Measurements from ENCODE around the gene BTBD7. TPM values are rescaled to one million over a fixed set of nuclear protein-coding genes. Genes with fewer than 3 reads are reported as not detected.

Gene BTBD7
- total and polyA plus RNA-seq, 4 donors: 7.8 to 47.7 (median 19.4) TPM

- WGBS, 2 donors: 92 to 95% methylated on average over 3 of the region's 3 CpGs
Observed at GRCh38 chr14:93276031-93276716, 56.7 kb downstream of the BTBD7 start.

GRCh38 chr14:93274055-93274806, 58.6 kb downstream of the BTBD7 start:
- Histone ChIP-seq H3K4me3 (no peak overlapping the region), H3K9me3 (ENCODE audit: control insufficient read depth in 4 of 4, insufficient read depth in 3 of 4, low read length in 3 of 4) (no peaks in the 10 kb centered on the region), H3K9ac (ENCODE audit: insufficient read depth in 1 of 2, low read length in 2 of 2) (no peak overlapping the region), H3K27ac (ENCODE audit: low read depth in 1 of 2, low read length in 1 of 2) (no peak overlapping the region), H3K36me3 (ENCODE audit: control insufficient read depth in 4 of 4, insufficient read depth in 4 of 4, low read length in 4 of 4) (peaks cover 3 to 8% (median 5%) of the 10 kb centered on the region in 4 donors), H3K27me3 (ENCODE audit: control insufficient read depth in 3 of 3, insufficient read depth in 3 of 3, low read length in 2 of 3) (no peaks in the 10 kb centered on the region), H3K4me1 (ENCODE audit: control insufficient read depth in 5 of 5, insufficient read depth in 5 of 5, low read length in 5 of 5) (peaks cover 0 to 8% (median 0%) of the 10 kb centered on the region in 5 donors)
- 77 to 94% methylated on average over 3 of the region's 3 CpGs for WGBS, 2 donors
- no peak for DNase-seq
- ATAC-seq (ENCODE audit: insufficient read depth, low FRiP score): no peak
- no peak for TF ChIP-seq CTCF (IDR thresholded peaks at IDR 0.05; ENCODE audit: control extremely low read depth, extremely low read depth)

More at GRCh38 chr14:93276031-93276716, 56.7 kb downstream of the BTBD7 start:
- H3K36me3 ChIP-seq (ENCODE audit: control insufficient read depth in 4 of 4, insufficient read depth in 4 of 4, low read length in 4 of 4): peaks cover 3 to 8% (median 5%) of the 10 kb centered on the region in 4 donors
- ATAC-seq (ENCODE audit: insufficient read depth, low FRiP score) (no peak), DNase-seq (no peak)
- H3K4me1 ChIP-seq (ENCODE audit: control insufficient read depth in 5 of 5, insufficient read depth in 5 of 5, low read length in 5 of 5): peaks cover 0 to 6% (median 0%) of the 10 kb centered on the region in 5 donors
- no peaks in the 10 kb centered on the region for H3K27me3 ChIP-seq (ENCODE audit: control insufficient read depth in 3 of 3, insufficient read depth in 3 of 3, low read length in 2 of 3)
- no peak for TF ChIP-seq CTCF (IDR thresholded peaks at IDR 0.05; ENCODE audit: control extremely low read depth, extremely low read depth)
- H3K9me3 ChIP-seq (ENCODE audit: control insufficient read depth in 4 of 4, insufficient read depth in 3 of 4, low read length in 3 of 4): no peaks in the 10 kb centered on the region
- no peak overlapping the region for H3K9ac ChIP-seq (ENCODE audit: insufficient read depth in 1 of 2, low read length in 2 of 2)
- no peak overlapping the region for H3K4me3 ChIP-seq
- no peak overlapping the region for H3K27ac ChIP-seq (ENCODE audit: low read depth in 1 of 2, low read length in 1 of 2)

GRCh38 chr14:93271111-93271510, 61.7 kb downstream of the BTBD7 start:
- H3K27me3 ChIP-seq (ENCODE audit: control insufficient read depth in 3 of 3, insufficient read depth in 3 of 3, low read length in 2 of 3): no peaks in the 10 kb centered on the region
- H3K4me1 ChIP-seq (ENCODE audit: control insufficient read depth in 5 of 5, insufficient read depth in 5 of 5, low read length in 5 of 5): peaks cover 0 to 8% (median 0%) of the 10 kb centered on the region in 5 donors
- ATAC-seq (ENCODE audit: insufficient read depth, low FRiP score) (no peak), DNase-seq (no peak)
- peaks cover 0 to 3% (median 3%) of the 10 kb centered on the region in 4 donors for H3K36me3 ChIP-seq (ENCODE audit: control insufficient read depth in 4 of 4, insufficient read depth in 4 of 4, low read length in 4 of 4)
- no peaks in the 10 kb centered on the region for H3K9me3 ChIP-seq (ENCODE audit: control insufficient read depth in 4 of 4, insufficient read depth in 3 of 4, low read length in 3 of 4)
- no peak overlapping the region for H3K9ac ChIP-seq (ENCODE audit: insufficient read depth in 1 of 2, low read length in 2 of 2)
- no peak overlapping the region for H3K27ac ChIP-seq (ENCODE audit: low read depth in 1 of 2, low read length in 1 of 2)
- WGBS, 2 donors: 47% methylated on average over 6 of the region's 6 CpGs
- H3K4me3 ChIP-seq: no peak overlapping the region
- no peak for TF ChIP-seq CTCF (IDR thresholded peaks at IDR 0.05; ENCODE audit: control extremely low read depth, extremely low read depth)

Measured in lung (tissue), 12 donors.